T47D (cell line): ENCODE data around the gene HSPA4.

Experiments
- DNase-seq, 2 experiments: peaks; one replicate each; pipeline versions ENCODE4 v3.0.0 to v3.0.0-alpha.2; 2011 to 2012; ENCODE audit warnings: low read depth in 1 of 2, low spot score in 1 of 2
- JUND ChIP-seq: IDR thresholded peaks from 2 replicates; pipeline ENCODE4 v1.6.1; 2012; ENCODE audit warnings: low read depth
- in situ Hi-C: cut with HindIII; loops from 2 replicates; pipeline ENCODE4 v1.10.0; 2016; ENCODE audit warnings: low sequenced_read_pairs, low pct_unique_long_range_greater_than_20kb

HSPA4 gene

DNA sequence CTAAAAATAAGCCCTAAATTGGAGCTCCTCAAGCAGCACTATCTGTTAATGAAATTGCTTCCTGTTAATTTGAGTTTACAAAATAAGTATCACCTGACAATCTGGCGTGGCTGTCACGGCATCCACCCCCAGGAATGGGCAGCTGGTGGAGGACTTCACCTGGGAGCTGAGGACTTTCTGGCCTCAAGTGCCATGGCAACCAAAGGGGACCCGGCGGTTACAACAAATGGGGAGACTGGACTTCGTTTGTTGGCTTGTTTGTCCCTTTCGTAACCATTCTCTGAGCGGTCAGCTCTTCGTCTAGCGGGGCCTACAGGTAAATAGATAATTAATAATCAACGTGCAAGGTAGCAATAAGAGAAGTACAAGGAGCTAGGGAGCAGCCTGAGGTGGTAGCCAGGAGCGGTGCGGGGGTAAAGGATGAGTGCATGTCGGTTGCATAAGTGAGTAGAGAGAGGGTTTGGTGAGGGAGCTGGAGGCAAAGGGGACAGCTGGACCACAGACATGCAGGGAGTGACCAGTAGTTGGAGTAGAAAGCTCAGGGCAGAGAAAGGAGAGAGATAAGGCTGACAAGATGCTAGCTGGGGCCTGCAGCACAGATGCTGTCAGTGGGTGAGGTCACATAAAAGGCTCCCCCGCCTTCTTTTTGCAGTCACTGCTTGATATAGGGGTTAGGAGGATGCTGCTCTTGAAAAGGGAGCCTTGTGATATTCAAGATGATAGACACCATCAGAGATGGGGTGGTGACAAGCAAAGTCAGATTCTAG, 62.5 kb downstream of the HSPA4 start:
- TF ChIP-seq JUND: no peak
- no peak for DNase-seq
- in situ Hi-C loops: no loop called here

DNA sequence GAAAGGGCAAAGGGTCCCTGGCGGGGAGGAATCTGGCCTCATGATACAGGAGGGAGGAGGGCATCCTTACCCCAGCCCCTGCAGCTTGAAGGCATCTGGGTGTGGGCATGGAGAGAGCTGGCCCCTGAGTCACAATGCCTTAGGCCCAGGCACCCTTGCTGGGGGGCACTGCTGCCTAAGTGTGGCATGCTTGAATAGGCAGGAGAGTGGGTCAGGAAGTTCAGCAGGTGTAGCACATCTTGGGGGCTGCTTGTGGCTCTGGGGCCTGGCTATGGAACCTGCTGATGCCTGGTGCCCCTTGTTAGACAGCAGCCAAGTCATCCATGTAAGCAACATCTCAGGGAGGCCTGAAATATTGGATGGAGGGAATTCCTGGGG, 63.1 kb downstream of the HSPA4 start:
- DNase-seq: no peak
- in situ Hi-C loops: no loop called here
- no peak for TF ChIP-seq JUND

DNA sequence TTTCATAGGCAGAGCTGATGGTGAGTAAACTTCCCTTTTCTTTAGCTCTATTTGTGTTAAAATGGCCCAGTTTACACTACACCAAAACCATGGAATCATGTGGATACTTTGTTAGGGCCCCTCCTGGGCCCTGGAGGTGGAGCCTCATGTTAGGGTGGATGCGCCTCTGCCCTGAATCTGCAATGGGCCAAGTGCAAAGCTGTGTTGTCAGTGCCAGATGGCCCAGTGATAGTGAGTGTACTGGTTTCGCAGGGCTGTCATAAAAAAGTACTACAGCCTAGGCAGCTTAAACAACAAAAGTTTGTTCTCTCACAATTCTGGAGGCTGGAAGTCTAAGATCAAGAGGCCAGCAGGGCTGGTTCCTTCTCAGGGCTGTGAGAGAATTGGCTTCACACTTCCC, 64.8 kb downstream of the HSPA4 start:
- in situ Hi-C loops: no loop called here
- DNase-seq: no peak

DNA sequence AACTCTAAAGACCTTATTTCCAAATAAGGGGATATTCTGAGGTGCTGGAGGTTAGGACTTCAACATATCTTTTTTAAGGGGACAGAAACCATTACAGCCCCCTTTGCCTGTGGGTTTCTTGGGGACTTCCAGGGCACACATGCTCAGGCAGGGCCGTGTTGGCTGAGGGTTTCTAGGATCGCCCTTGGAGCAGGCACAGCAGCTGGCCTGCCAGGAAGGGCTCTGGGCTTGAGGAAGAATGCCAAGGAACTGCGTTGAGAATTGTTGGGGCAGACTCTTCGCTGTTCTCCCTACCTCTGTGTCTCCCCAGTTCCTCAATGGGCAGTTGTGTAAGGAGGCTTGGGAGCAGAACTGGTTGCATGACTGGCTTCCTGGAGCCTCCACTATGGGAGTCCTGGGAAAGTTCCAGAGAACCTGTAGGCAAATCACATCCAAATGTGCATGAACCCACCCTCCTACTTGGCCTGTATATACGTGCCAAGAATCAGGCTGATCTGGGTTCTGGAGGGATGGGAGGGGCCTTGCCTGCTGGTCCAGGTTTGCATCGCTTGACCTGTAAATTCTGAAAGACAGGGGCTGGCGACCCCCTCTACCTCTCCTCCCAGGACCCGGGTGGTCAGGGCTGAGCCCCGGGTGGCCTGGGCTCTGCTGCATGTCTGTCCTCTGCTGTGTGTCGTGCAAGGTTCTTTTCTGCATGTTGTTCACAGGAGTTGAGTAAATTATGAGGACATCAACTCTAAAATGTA, 65.5 kb downstream of the HSPA4 start:
- in situ Hi-C loops: no loop called here
- DNase-seq: no peak
- TF ChIP-seq JUND: no peak

More for the DNA sequence above, 64.8 kb downstream of the HSPA4 start:
- TF ChIP-seq JUND: no peak

- in situ Hi-C loops: no loop called here
- DNase-seq: no peak
- no peak for TF ChIP-seq JUND
These were observed 66.2 kb downstream of the HSPA4 start for GRCh38 chr5:133117912-133118445.

DNA sequence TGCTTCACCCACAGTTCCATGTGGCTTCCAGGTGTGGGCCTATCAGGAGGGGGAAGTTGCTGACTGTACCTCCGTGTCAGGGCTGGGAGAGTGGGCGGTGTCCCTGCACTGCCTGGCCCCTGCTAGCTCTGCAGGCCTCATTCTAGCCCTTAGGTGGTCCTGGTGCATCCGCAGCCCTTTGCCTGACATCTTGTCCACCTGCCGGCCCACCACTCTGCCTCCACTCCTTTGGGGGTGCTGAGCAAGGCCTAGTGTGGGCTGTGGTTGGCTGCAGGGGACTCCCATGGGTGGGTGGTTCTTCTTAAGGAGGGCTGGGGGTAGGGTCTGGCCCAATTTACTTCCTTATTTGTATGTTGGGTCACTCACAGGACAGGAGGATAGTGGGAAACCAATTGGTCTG, 66.9 kb downstream of the HSPA4 start:
- TF ChIP-seq JUND: no peak
- in situ Hi-C loops: no loop called here
- no peak for DNase-seq

DNA sequence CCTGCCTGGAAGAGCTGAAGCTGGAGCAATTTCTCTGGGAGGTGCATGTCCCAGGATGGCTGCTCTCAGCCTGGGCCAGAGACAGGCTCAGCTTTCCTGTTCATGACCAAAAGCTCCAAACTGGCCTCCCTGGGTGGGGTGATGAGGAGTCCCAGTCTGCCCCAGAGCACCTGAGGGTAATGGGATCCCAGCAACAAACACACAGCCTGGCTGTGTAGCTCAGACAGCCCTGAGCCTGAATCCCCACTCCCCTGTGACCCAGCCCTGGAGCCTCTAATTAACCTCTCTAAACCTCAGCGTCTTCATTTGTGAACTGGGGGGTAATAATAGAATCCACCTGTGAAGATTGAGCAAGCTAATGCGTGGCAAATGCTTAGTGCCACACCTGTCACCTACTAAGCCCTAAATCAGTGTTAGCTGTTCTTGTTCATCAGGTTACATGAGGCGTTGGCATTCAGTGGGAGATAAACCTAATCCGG, 67.5 kb downstream of the HSPA4 start:
- in situ Hi-C loops: no loop called here
- TF ChIP-seq JUND: no peak
- DNase-seq: no peak

DNA sequence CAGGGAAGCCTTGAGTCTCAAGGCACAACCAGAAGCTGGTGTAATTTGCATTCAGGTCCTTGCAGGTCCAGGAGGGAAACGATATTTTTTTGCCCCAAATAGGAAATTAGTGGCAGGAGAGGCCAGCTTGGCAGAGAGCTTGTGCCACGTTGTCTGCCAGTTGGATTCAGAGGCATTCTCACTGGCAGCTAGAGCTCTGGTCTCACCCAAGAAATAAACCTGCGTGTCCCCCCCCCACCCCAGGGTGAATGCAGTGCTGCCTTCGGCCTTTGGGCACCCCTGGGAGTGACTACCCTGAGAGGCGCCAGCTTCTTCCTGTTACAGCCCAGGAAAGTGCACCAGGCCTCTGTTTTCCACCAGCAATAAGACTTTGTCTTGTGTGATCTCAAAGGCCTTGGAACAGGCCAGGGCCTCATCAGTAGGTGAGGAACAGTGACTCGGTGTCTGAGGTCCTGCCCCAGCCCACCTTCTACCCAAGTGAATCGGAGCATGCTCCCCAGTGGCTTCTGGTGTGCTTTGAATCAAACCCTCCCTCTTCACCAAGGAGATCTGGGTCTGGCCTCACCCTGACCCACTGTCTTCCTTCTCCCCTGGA, 68.4 kb downstream of the HSPA4 start:
- no peak for DNase-seq
- in situ Hi-C loops: no loop called here
- TF ChIP-seq JUND: no peak

DNA sequence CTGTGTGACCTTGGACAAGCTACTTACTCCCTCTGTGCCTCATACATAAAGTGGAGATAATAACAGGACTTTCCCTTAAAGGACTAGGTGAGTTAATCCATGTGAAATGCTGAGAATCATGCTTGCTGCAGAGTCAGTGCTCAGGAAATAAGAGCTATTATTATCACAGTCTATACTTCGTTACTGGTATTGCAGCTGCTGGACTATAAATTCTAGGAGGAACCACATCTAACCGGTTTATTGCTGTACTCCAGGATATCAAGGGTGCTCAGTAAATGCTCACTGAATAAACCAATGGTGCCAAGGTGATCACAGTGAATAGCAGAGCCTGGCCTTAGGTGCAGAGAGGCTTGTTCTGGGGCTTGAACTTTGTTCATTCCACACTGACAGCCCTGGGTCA, 69.3 kb downstream of the HSPA4 start:
- DNase-seq: no peak
- TF ChIP-seq JUND: no peak
- in situ Hi-C loops: no loop called here

GRCh38 chr5:133121611-133122150, 69.9 kb downstream of the HSPA4 start:
- in situ Hi-C loops: no loop called here
- TF ChIP-seq JUND: no peak

DNA sequence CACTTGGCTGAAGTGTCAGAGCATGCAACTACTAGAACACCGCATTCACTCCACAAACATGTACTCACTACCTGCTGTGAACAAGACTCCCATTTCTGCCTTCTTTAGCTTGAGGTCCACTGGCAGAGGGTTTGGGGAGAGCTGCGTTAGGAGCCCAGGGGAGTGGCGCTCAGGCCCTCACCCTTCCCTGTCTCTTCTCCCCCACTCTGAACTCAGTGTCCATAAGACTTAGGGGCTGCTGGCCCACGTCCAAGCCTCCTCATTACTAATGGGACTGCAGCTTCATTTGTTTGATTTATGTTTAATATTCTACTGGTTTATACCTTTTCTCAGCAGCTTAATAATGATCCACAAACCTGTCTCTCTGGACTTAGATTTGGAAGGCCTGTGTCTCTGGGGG, 70.9 kb downstream of the HSPA4 start:
- in situ Hi-C loops: no loop called here
- no peak for DNase-seq

More at GRCh38 chr5:133121611-133122150, 69.9 kb downstream of the HSPA4 start:
- no peak for DNase-seq

DNA sequence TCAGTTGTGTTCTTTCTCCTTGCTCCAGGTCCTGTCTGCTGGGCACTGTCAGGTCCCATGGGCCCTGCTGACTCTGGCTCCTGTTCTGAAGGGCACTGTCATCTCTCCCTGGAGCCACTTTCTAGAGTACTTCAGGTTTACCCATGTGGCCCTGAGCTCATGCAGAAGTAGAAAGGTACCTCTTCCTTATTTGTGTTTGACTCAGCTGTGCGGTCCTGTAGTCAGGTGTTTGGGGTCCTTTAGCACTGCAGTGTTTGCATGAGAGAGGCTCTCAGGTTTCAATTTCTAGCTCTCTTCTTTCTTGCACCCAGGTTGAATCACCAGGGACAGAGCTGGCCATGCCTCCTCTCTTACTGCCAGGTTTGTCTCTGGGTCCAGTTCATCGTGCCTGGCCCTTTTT, 71.5 kb downstream of the HSPA4 start:
- no peak for TF ChIP-seq JUND
- no peak for DNase-seq
- in situ Hi-C loops: no loop called here

More for the DNA sequence above, 70.9 kb downstream of the HSPA4 start:
- no peak for TF ChIP-seq JUND
